NCI-H1436 (cell line): ENCODE measurements around the gene PNPLA3.
"Not testable (repeated sequence)": the region's sequence is repeated elsewhere in the genome, so short reads cannot be mapped to it uniquely, and the experiment has no call there.

Source experiments
- DNase-seq: peaks from one replicate; lab custom pipeline; 2025; lab: John Stamatoyannopoulos, UW

Gene PNPLA3

GRCh38 chr22:43889860-43890253 lies 33.7 kb upstream of the PNPLA3 start:
- DNase-seq, result no peak

- DNase-seq, result no peak
Measured at GRCh38 chr22:43890901-43891331, 32.7 kb upstream of the PNPLA3 start.

GRCh38 chr22:43891360-43892182 lies 32.0 kb upstream of the PNPLA3 start, which contains the start of gene PNPLA5:
Gene PNPLA5, minus strand, starts transcription at chr22:43892013. Its CDS starts 133 bp downstream, at chr22:43891880.
- DNase-seq, result no peak

GRCh38 chr22:43892183-43892894 lies 31.3 kb upstream of the PNPLA3 start:
- DNase-seq, result no peak

- no peak for DNase-seq
Measured at GRCh38 chr22:43893266-43893665, 30.3 kb upstream of the PNPLA3 start.

- no peak for DNase-seq
Measured at GRCh38 chr22:43894122-43894521, 29.5 kb upstream of the PNPLA3 start.

GRCh38 chr22:43895986-43896645 lies 27.5 kb upstream of the PNPLA3 start:
- DNase-seq, result no peak

GRCh38 chr22:43897751-43898261 lies 25.8 kb upstream of the PNPLA3 start:
- no peak for DNase-seq

- DNase-seq, result no peak
Measured at GRCh38 chr22:43900206-43900605, 23.4 kb upstream of the PNPLA3 start.

GRCh38 chr22:43901976-43902643 lies 21.5 kb upstream of the PNPLA3 start:
- no peak for DNase-seq

- not testable (repeated sequence) for DNase-seq
Measured at GRCh38 chr22:43903033-43903432, 20.6 kb upstream of the PNPLA3 start.

GRCh38 chr22:43904412-43904811 lies 19.2 kb upstream of the PNPLA3 start:
- not testable (repeated sequence) for DNase-seq

- DNase-seq, result no peak
Measured at GRCh38 chr22:43905681-43906080, 17.9 kb upstream of the PNPLA3 start.

GRCh38 chr22:43909708-43910107 lies 13.9 kb upstream of the PNPLA3 start:
- DNase-seq, result no peak

- DNase-seq, result no peak
Measured at GRCh38 chr22:43910178-43910695, 13.4 kb upstream of the PNPLA3 start.

- DNase-seq, result no peak
Measured at GRCh38 chr22:43911351-43911750, 12.3 kb upstream of the PNPLA3 start.

- DNase-seq, result no peak
Measured at GRCh38 chr22:43917521-43917920, 6.1 kb upstream of the PNPLA3 start.

GRCh38 chr22:43919106-43919973 lies 4.3 kb upstream of the PNPLA3 start:
- DNase-seq, result no peak

- DNase-seq, result no peak
Measured at GRCh38 chr22:43921370-43921769, 2.2 kb upstream of the PNPLA3 start.

GRCh38 chr22:43922123-43922522 lies 1.5 kb upstream of the PNPLA3 start:
- DNase-seq, result no peak

- no peak for DNase-seq
Measured at GRCh38 chr22:43923191-43923590, 414 bp upstream of the PNPLA3 start.
